Naive B cell (primary cell): ENCODE measurements around the gene GNAT1. TPM values are rescaled to one million over a fixed set of nuclear protein-coding genes. Genes with fewer than 3 reads are reported as not detected.
A peak's percentile ranks its signal among the peaks of the same experiment; 100 is the strongest.

Experiments used
- ATAC-seq, 2 donors: fragments of 150-1000 bp; cut with Tn5 transposase; 2 replicates each; pipeline ENCODE4 v1.10.0; 2021; ENCODE audit warnings: low read depth in 2 of 2, mild to moderate bottlenecking in 2 of 2, moderate library complexity in 2 of 2
- DNase-seq: peaks from one replicate; pipeline ENCODE4 v3.0.0; 2022
- H3K27ac Mint-ChIP-seq, 6 donors: one replicate each; pipeline ENCODE4 v1.8.0; 2020 to 2022; ENCODE audit warnings: mild to moderate bottlenecking in 6 of 6, mixed read lengths in 6 of 6, moderate library complexity in 5 of 6, inconsistent platforms in 2 of 6
- H3K27me3 Mint-ChIP-seq, 3 donors: one replicate each; pipeline ENCODE4 v1.8.0; 2021 to 2022; ENCODE audit warnings: mixed read lengths in 3 of 3, mild to moderate bottlenecking in 1 of 3
- H3K36me3 Mint-ChIP-seq, 2 donors: one replicate each; pipeline ENCODE4 v1.8.0; 2020 to 2022; ENCODE audit warnings: mixed read lengths in 2 of 2, inconsistent platforms in 1 of 2, mild to moderate bottlenecking in 1 of 2
- H3K4me1 Mint-ChIP-seq, 3 donors: one replicate each; pipeline ENCODE4 v1.8.0; 2020 to 2022; ENCODE audit warnings: mixed read lengths in 3 of 3, inconsistent platforms in 1 of 3, mild to moderate bottlenecking in 1 of 3, moderate library complexity in 1 of 3
- H3K4me3 Mint-ChIP-seq, 8 donors: one replicate each; pipeline ENCODE4 v1.8.0; 2020 to 2022; ENCODE audit warnings: mild to moderate bottlenecking in 8 of 8, mixed read lengths in 8 of 8, moderate library complexity in 8 of 8, inconsistent platforms in 2 of 8
- H3K9me3 Mint-ChIP-seq, 7 donors: one replicate each; pipeline ENCODE4 v1.8.0; 2020 to 2022; ENCODE audit warnings: mixed read lengths in 7 of 7, mild to moderate bottlenecking in 5 of 7, inconsistent platforms in 2 of 7, moderate library complexity in 1 of 7
- polyA plus RNA-seq, 6 donors: library from polyadenylated mRNA; unstranded; fragments of 300-500 nt; fragmentation: Illumina TruSeq; gene quantifications; one replicate each; pipeline ENCODE4 v1.2.3, GENCODE V29; 2021; ENCODE audit warnings: low read depth in 6 of 6

Gene GNAT1
- polyA plus RNA-seq = not detected

GRCh38 chr3:50190936-50191660, at the start of gene GNAT1:
Gene GNAT1 (plus strand): TSS chr3:50191610. CDS start chr3:50191726, 116 bp downstream.
- H3K27ac Mint-ChIP-seq = peak within 1 kb of the TSS in 1 of 6 donors; percentile 59
- no peak for ATAC-seq
- peaks cover 7 to 12% (median 9%) of the 10 kb centered on the region in 3 donors for H3K4me1 Mint-ChIP-seq
- no peaks in the 10 kb centered on the region for H3K36me3 Mint-ChIP-seq
- H3K4me3 Mint-ChIP-seq = peak within 1 kb of the TSS in 1 of 8 donors; percentile 33
- no peak for DNase-seq
- peaks cover 0 to 35% (median 12%) of the 10 kb centered on the region in 3 donors for H3K27me3 Mint-ChIP-seq
- H3K9me3 Mint-ChIP-seq = no peaks in the 10 kb centered on the region

GRCh38 chr3:50146316-50146901, 45.0 kb upstream of the GNAT1 start:
- no peaks in the 10 kb centered on the region for H3K4me1 Mint-ChIP-seq
- no peaks in the 10 kb centered on the region for H3K9me3 Mint-ChIP-seq
- H3K36me3 Mint-ChIP-seq = no peaks in the 10 kb centered on the region
- H3K4me3 Mint-ChIP-seq = no peak overlapping the region
- H3K27ac Mint-ChIP-seq = no peak overlapping the region
- no peak for DNase-seq
- H3K27me3 Mint-ChIP-seq = peaks cover 4 to 27% (median 13%) of the 10 kb centered on the region in 3 donors
- ATAC-seq = no peak

GRCh38 chr3:50147016-50147415, 44.4 kb upstream of the GNAT1 start:
- no peaks in the 10 kb centered on the region for H3K9me3 Mint-ChIP-seq
- no peaks in the 10 kb centered on the region for H3K4me1 Mint-ChIP-seq
- no peaks in the 10 kb centered on the region for H3K36me3 Mint-ChIP-seq
- DNase-seq = no peak
- ATAC-seq = no peak
- peaks cover 4 to 30% (median 10%) of the 10 kb centered on the region in 3 donors for H3K27me3 Mint-ChIP-seq
- H3K27ac Mint-ChIP-seq = no peak overlapping the region
- no peak overlapping the region for H3K4me3 Mint-ChIP-seq

- H3K27ac Mint-ChIP-seq = no peak overlapping the region
- no peaks in the 10 kb centered on the region for H3K36me3 Mint-ChIP-seq
- DNase-seq = no peak
Observed at GRCh38 chr3:50147447-50147846, 44.0 kb upstream of the GNAT1 start.

GRCh38 chr3:50147861-50148260, 43.5 kb upstream of the GNAT1 start:
- Mint-ChIP-seq H3K4me3 (no peak overlapping the region), H3K36me3 (no peaks in the 10 kb centered on the region), H3K27ac (no peak overlapping the region), H3K27me3 (peaks cover 8 to 24% (median 10%) of the 10 kb centered on the region in 3 donors), H3K9me3 (no peaks in the 10 kb centered on the region), H3K4me1 (no peaks in the 10 kb centered on the region)
- ATAC-seq = no peak
- no peak for DNase-seq

More at GRCh38 chr3:50147447-50147846, 44.0 kb upstream of the GNAT1 start:
- ATAC-seq = no peak
- Mint-ChIP-seq H3K4me1 (no peaks in the 10 kb centered on the region), H3K27me3 (peaks cover 7 to 26% (median 10%) of the 10 kb centered on the region in 3 donors), H3K4me3 (peak overlapping the region in 1 of 8 donors; percentile 52), H3K9me3 (no peaks in the 10 kb centered on the region)

GRCh38 chr3:50150404-50150750, 41.0 kb upstream of the GNAT1 start:
- DNase-seq = no peak
- peak overlapping the region in 1 of 8 donors; percentile 4 for H3K4me3 Mint-ChIP-seq
- H3K9me3 Mint-ChIP-seq = no peaks in the 10 kb centered on the region
- H3K27ac Mint-ChIP-seq = no peak overlapping the region
- peaks cover 10 to 14% (median 11%) of the 10 kb centered on the region in 3 donors for H3K4me1 Mint-ChIP-seq
- H3K36me3 Mint-ChIP-seq = no peaks in the 10 kb centered on the region
- ATAC-seq = no peak
- H3K27me3 Mint-ChIP-seq = peaks cover 15 to 40% (median 27%) of the 10 kb centered on the region in 3 donors

- Mint-ChIP-seq H3K27ac (no peak overlapping the region), H3K27me3 (peaks cover 20 to 46% (median 32%) of the 10 kb centered on the region in 3 donors), H3K4me3 (no peak overlapping the region), H3K9me3 (no peaks in the 10 kb centered on the region), H3K4me1 (peaks cover 15 to 20% (median 16%) of the 10 kb centered on the region in 3 donors), H3K36me3 (no peaks in the 10 kb centered on the region)
- DNase-seq = no peak
- ATAC-seq = no peak
Observed at GRCh38 chr3:50150863-50151686, 40.3 kb upstream of the GNAT1 start.

- Mint-ChIP-seq H3K4me1 (peaks cover 15 to 21% (median 17%) of the 10 kb centered on the region in 3 donors), H3K27me3 (peaks cover 22 to 49% (median 39%) of the 10 kb centered on the region in 3 donors), H3K4me3 (no peak overlapping the region), H3K36me3 (no peaks in the 10 kb centered on the region), H3K9me3 (no peaks in the 10 kb centered on the region), H3K27ac (no peak overlapping the region)
- ATAC-seq = no peak
- DNase-seq = no peak
Observed at GRCh38 chr3:50151728-50152127, 39.7 kb upstream of the GNAT1 start.

GRCh38 chr3:50153782-50154475, 37.5 kb upstream of the GNAT1 start:
- peak overlapping the region in 4 of 6 donors; percentile 36 to 93 (median 73) for H3K27ac Mint-ChIP-seq
- peak; percentile 13 for DNase-seq
- H3K4me3 Mint-ChIP-seq = peak overlapping the region; percentile 80 to 91 (median 84)
- H3K27me3 Mint-ChIP-seq = peaks cover 21 to 57% (median 52%) of the 10 kb centered on the region in 3 donors
- no peaks in the 10 kb centered on the region for H3K36me3 Mint-ChIP-seq
- H3K9me3 Mint-ChIP-seq = no peaks in the 10 kb centered on the region
- H3K4me1 Mint-ChIP-seq = peaks cover 15 to 22% (median 21%) of the 10 kb centered on the region in 3 donors
- ATAC-seq = no peak

- peak; percentile 37 to 44 for ATAC-seq
- Mint-ChIP-seq H3K27ac (peak overlapping the region in 1 of 6 donors; percentile 77), H3K27me3 (peaks cover 22 to 63% (median 52%) of the 10 kb centered on the region in 3 donors), H3K9me3 (no peaks in the 10 kb centered on the region), H3K36me3 (no peaks in the 10 kb centered on the region), H3K4me1 (peaks cover 15 to 22% (median 21%) of the 10 kb centered on the region in 3 donors), H3K4me3 (peak overlapping the region; percentile 80 to 91 (median 84))
- DNase-seq = no peak
Observed at GRCh38 chr3:50154476-50154839, 37.0 kb upstream of the GNAT1 start.

GRCh38 chr3:50154840-50155490, 36.4 kb upstream of the GNAT1 start, which contains the start of gene SEMA3F:
Gene SEMA3F (plus strand): TSS chr3:50155324. CDS start chr3:50159623, 4,299 bp downstream.
- no peaks in the 10 kb centered on the region for H3K36me3 Mint-ChIP-seq
- no peaks in the 10 kb centered on the region for H3K9me3 Mint-ChIP-seq
- H3K27ac Mint-ChIP-seq = peak within 1 kb of the TSS in 4 of 6 donors; percentile 49 to 94 (median 73)
- peak; percentile 87 to 88 for ATAC-seq
- peak within 1 kb of the TSS; percentile 80 to 92 (median 84) for H3K4me3 Mint-ChIP-seq
- peak; percentile 59 for DNase-seq
- H3K27me3 Mint-ChIP-seq = peaks cover 22 to 67% (median 52%) of the 10 kb centered on the region in 3 donors
- H3K4me1 Mint-ChIP-seq = peaks cover 15 to 22% (median 21%) of the 10 kb centered on the region in 3 donors

GRCh38 chr3:50155491-50155878, 35.9 kb upstream of the GNAT1 start:
- H3K27ac Mint-ChIP-seq = peak overlapping the region in 1 of 6 donors; percentile 94
- ATAC-seq (no peak), DNase-seq (no peak)
- peaks cover 15 to 22% (median 21%) of the 10 kb centered on the region in 3 donors for H3K4me1 Mint-ChIP-seq
- peaks cover 22 to 62% (median 49%) of the 10 kb centered on the region in 3 donors for H3K27me3 Mint-ChIP-seq
- H3K9me3 Mint-ChIP-seq = no peaks in the 10 kb centered on the region
- H3K4me3 Mint-ChIP-seq = peak overlapping the region; percentile 71 to 92 (median 81)
- H3K36me3 Mint-ChIP-seq = no peaks in the 10 kb centered on the region
